ENCODE results near the gene TMEM213.

The TMEM213 gene

GRCh38 chr7:138756591-138757242 is 41.1 kb upstream of the TMEM213 start:
- no peak overlapping the region for H3K18ac ChIP-seq (ENCODE audit: low read length)
- DNase-seq = no peak
- no peaks in the 10 kb centered on the region for H3K79me2 ChIP-seq (ENCODE audit: control insufficient read depth, insufficient read depth, low read length)
- no peaks in the 10 kb centered on the region for H3K36me3 ChIP-seq (ENCODE audit: control insufficient read depth, insufficient read depth, low read length)
- no peak overlapping the region for H2BK5ac ChIP-seq (ENCODE audit: low read length)
- no peak overlapping the region for H4K8ac ChIP-seq (ENCODE audit: low read depth, low read length)
- no peak overlapping the region for H3K56ac ChIP-seq (ENCODE audit: low read length)
- no peak overlapping the region for H2BK15ac ChIP-seq (replicated peaks; ENCODE audit: low read depth)
- H3K4me1 ChIP-seq (ENCODE audit: control insufficient read depth, low read depth, low read length) = peaks cover 5% of the 10 kb centered on the region
- H3K9ac ChIP-seq (ENCODE audit: low read length) = no peak overlapping the region
- no CpG with 5 or more reads among the region's 4 CpGs for WGBS (ENCODE audit: extremely low coverage, insufficient coverage, low lambda C conversion rate)
- H3K23ac ChIP-seq (ENCODE audit: low read length) = no peak overlapping the region
- no peak overlapping the region for H3K27ac ChIP-seq (ENCODE audit: low read depth, low read length)
- H3K4ac ChIP-seq (ENCODE audit: low read depth, low read length) = no peak overlapping the region
- no peaks in the 10 kb centered on the region for H3K79me1 ChIP-seq (ENCODE audit: low read length)
- no peak overlapping the region for H3K4me2 ChIP-seq (ENCODE audit: low read length)
- no peaks in the 10 kb centered on the region for H3K27me3 ChIP-seq (ENCODE audit: insufficient read depth, low read length, poor library complexity)
- H2BK120ac ChIP-seq (ENCODE audit: low read depth, low read length) = no peak overlapping the region
- H2AK5ac ChIP-seq (ENCODE audit: low read length) = no peak overlapping the region
- H4K5ac ChIP-seq (ENCODE audit: low read length) = no peak overlapping the region
- no peak overlapping the region for H3K4me3 ChIP-seq (ENCODE audit: low read length)

- H3K79me1 ChIP-seq (ENCODE audit: low read length) = no peaks in the 10 kb centered on the region
- no peak overlapping the region for H3K4ac ChIP-seq (ENCODE audit: low read depth, low read length)
- H3K4me3 ChIP-seq (ENCODE audit: low read length) = no peak overlapping the region
- no peak overlapping the region for H3K23ac ChIP-seq (ENCODE audit: low read length)
- H3K79me2 ChIP-seq (ENCODE audit: control insufficient read depth, insufficient read depth, low read length) = no peaks in the 10 kb centered on the region
- no peak overlapping the region for H3K9ac ChIP-seq (ENCODE audit: low read length)
- no peak overlapping the region for H3K18ac ChIP-seq (ENCODE audit: low read length)
- no CpG with 5 or more reads among the region's 2 CpGs for WGBS (ENCODE audit: extremely low coverage, insufficient coverage, low lambda C conversion rate)
- no peaks in the 10 kb centered on the region for H3K4me1 ChIP-seq (ENCODE audit: control insufficient read depth, low read depth, low read length)
- H4K5ac ChIP-seq (ENCODE audit: low read length) = no peak overlapping the region
- H4K8ac ChIP-seq (ENCODE audit: low read depth, low read length) = no peak overlapping the region
- H3K36me3 ChIP-seq (ENCODE audit: control insufficient read depth, insufficient read depth, low read length) = no peaks in the 10 kb centered on the region
- no peak overlapping the region for H3K4me2 ChIP-seq (ENCODE audit: low read length)
- no peak overlapping the region for H3K56ac ChIP-seq (ENCODE audit: low read length)
- no peak overlapping the region for H2BK5ac ChIP-seq (ENCODE audit: low read length)
- no peak overlapping the region for H2BK120ac ChIP-seq (ENCODE audit: low read depth, low read length)
- DNase-seq = no peak
- H2BK15ac ChIP-seq (replicated peaks; ENCODE audit: low read depth) = no peak overlapping the region
- no peak overlapping the region for H2AK5ac ChIP-seq (ENCODE audit: low read length)
- H3K27me3 ChIP-seq (ENCODE audit: insufficient read depth, low read length, poor library complexity) = no peaks in the 10 kb centered on the region
- no peak overlapping the region for H3K27ac ChIP-seq (ENCODE audit: low read depth, low read length)
Observed at GRCh38 chr7:138768241-138768640, 29.6 kb upstream of the TMEM213 start.

- no peak overlapping the region for H3K27ac ChIP-seq (ENCODE audit: low read depth, low read length)
- H3K4ac ChIP-seq (ENCODE audit: low read depth, low read length) = no peak overlapping the region
- no peaks in the 10 kb centered on the region for H3K79me2 ChIP-seq (ENCODE audit: control insufficient read depth, insufficient read depth, low read length)
- no peak for DNase-seq
- H3K56ac ChIP-seq (ENCODE audit: low read length) = no peak overlapping the region
- H2AK5ac ChIP-seq (ENCODE audit: low read length) = no peak overlapping the region
- no peaks in the 10 kb centered on the region for H3K79me1 ChIP-seq (ENCODE audit: low read length)
- no peak overlapping the region for H3K18ac ChIP-seq (ENCODE audit: low read length)
- H3K4me1 ChIP-seq (ENCODE audit: control insufficient read depth, low read depth, low read length) = no peaks in the 10 kb centered on the region
- H3K4me3 ChIP-seq (ENCODE audit: low read length) = no peak overlapping the region
- no peak overlapping the region for H2BK120ac ChIP-seq (ENCODE audit: low read depth, low read length)
- H3K23ac ChIP-seq (ENCODE audit: low read length) = no peak overlapping the region
- H4K5ac ChIP-seq (ENCODE audit: low read length) = no peak overlapping the region
- no peaks in the 10 kb centered on the region for H3K36me3 ChIP-seq (ENCODE audit: control insufficient read depth, insufficient read depth, low read length)
- no peak overlapping the region for H4K8ac ChIP-seq (ENCODE audit: low read depth, low read length)
- no peak overlapping the region for H3K9ac ChIP-seq (ENCODE audit: low read length)
- H2BK5ac ChIP-seq (ENCODE audit: low read length) = no peak overlapping the region
- no peak overlapping the region for H2BK15ac ChIP-seq (replicated peaks; ENCODE audit: low read depth)
- H3K27me3 ChIP-seq (ENCODE audit: insufficient read depth, low read length, poor library complexity) = no peaks in the 10 kb centered on the region
- no CpG with 5 or more reads among the region's 8 CpGs for whole genome bisulfite sequencing (ENCODE audit: extremely low coverage, insufficient coverage, low lambda C conversion rate)
- H3K4me2 ChIP-seq (ENCODE audit: low read length) = no peak overlapping the region
Observed at GRCh38 chr7:138770904-138771303, 26.9 kb upstream of the TMEM213 start.

GRCh38 chr7:138773176-138773575 is 24.6 kb upstream of the TMEM213 start:
- no peak overlapping the region for H2AK5ac ChIP-seq (ENCODE audit: low read length)
- H3K18ac ChIP-seq (ENCODE audit: low read length) = no peak overlapping the region
- no peaks in the 10 kb centered on the region for H3K79me1 ChIP-seq (ENCODE audit: low read length)
- H3K4me1 ChIP-seq (ENCODE audit: control insufficient read depth, low read depth, low read length) = no peaks in the 10 kb centered on the region
- no peaks in the 10 kb centered on the region for H3K36me3 ChIP-seq (ENCODE audit: control insufficient read depth, insufficient read depth, low read length)
- no peak overlapping the region for H3K23ac ChIP-seq (ENCODE audit: low read length)
- no peak overlapping the region for H2BK5ac ChIP-seq (ENCODE audit: low read length)
- H3K4me3 ChIP-seq (ENCODE audit: low read length) = no peak overlapping the region
- H2BK15ac ChIP-seq (replicated peaks; ENCODE audit: low read depth) = no peak overlapping the region
- H3K9ac ChIP-seq (ENCODE audit: low read length) = no peak overlapping the region
- no peak overlapping the region for H4K5ac ChIP-seq (ENCODE audit: low read length)
- no peak overlapping the region for H2BK120ac ChIP-seq (ENCODE audit: low read depth, low read length)
- WGBS (ENCODE audit: extremely low coverage, insufficient coverage, low lambda C conversion rate) = no CpG with 5 or more reads among the region's 9 CpGs
- H4K8ac ChIP-seq (ENCODE audit: low read depth, low read length) = no peak overlapping the region
- H3K79me2 ChIP-seq (ENCODE audit: control insufficient read depth, insufficient read depth, low read length) = no peaks in the 10 kb centered on the region
- H3K4me2 ChIP-seq (ENCODE audit: low read length) = no peak overlapping the region
- no peak overlapping the region for H3K4ac ChIP-seq (ENCODE audit: low read depth, low read length)
- H3K27me3 ChIP-seq (ENCODE audit: insufficient read depth, low read length, poor library complexity) = no peaks in the 10 kb centered on the region
- DNase-seq = no peak
- no peak overlapping the region for H3K27ac ChIP-seq (ENCODE audit: low read depth, low read length)
- no peak overlapping the region for H3K56ac ChIP-seq (ENCODE audit: low read length)

GRCh38 chr7:138773817-138774216 is 24.0 kb upstream of the TMEM213 start:
- H2AK5ac ChIP-seq (ENCODE audit: low read length) = no peak overlapping the region
- no peak overlapping the region for H4K5ac ChIP-seq (ENCODE audit: low read length)
- H3K79me2 ChIP-seq (ENCODE audit: control insufficient read depth, insufficient read depth, low read length) = no peaks in the 10 kb centered on the region
- H3K27me3 ChIP-seq (ENCODE audit: insufficient read depth, low read length, poor library complexity) = no peaks in the 10 kb centered on the region
- H4K8ac ChIP-seq (ENCODE audit: low read depth, low read length) = no peak overlapping the region
- H3K4me1 ChIP-seq (ENCODE audit: control insufficient read depth, low read depth, low read length) = no peaks in the 10 kb centered on the region
- no CpG with 5 or more reads among the region's 12 CpGs for WGBS (ENCODE audit: extremely low coverage, insufficient coverage, low lambda C conversion rate)
- H3K79me1 ChIP-seq (ENCODE audit: low read length) = no peaks in the 10 kb centered on the region
- H3K27ac ChIP-seq (ENCODE audit: low read depth, low read length) = no peak overlapping the region
- no peak overlapping the region for H2BK120ac ChIP-seq (ENCODE audit: low read depth, low read length)
- no peak overlapping the region for H3K4me3 ChIP-seq (ENCODE audit: low read length)
- no peak overlapping the region for H3K9ac ChIP-seq (ENCODE audit: low read length)
- no peak overlapping the region for H3K56ac ChIP-seq (ENCODE audit: low read length)
- H3K4ac ChIP-seq (ENCODE audit: low read depth, low read length) = no peak overlapping the region
- H2BK15ac ChIP-seq (replicated peaks; ENCODE audit: low read depth) = no peak overlapping the region
- no peak overlapping the region for H2BK5ac ChIP-seq (ENCODE audit: low read length)
- no peak overlapping the region for H3K18ac ChIP-seq (ENCODE audit: low read length)
- DNase-seq = peak; percentile 53
- no peak overlapping the region for H3K4me2 ChIP-seq (ENCODE audit: low read length)
- H3K23ac ChIP-seq (ENCODE audit: low read length) = no peak overlapping the region
- H3K36me3 ChIP-seq (ENCODE audit: control insufficient read depth, insufficient read depth, low read length) = no peaks in the 10 kb centered on the region

- Histone ChIP-seq H4K5ac (ENCODE audit: low read length) (no peak overlapping the region), H3K79me1 (ENCODE audit: low read length) (no peaks in the 10 kb centered on the region), H3K27ac (ENCODE audit: low read depth, low read length) (no peak overlapping the region), H2BK15ac (replicated peaks; ENCODE audit: low read depth) (no peak overlapping the region), H3K4ac (ENCODE audit: low read depth, low read length) (no peak overlapping the region), H3K36me3 (ENCODE audit: control insufficient read depth, insufficient read depth, low read length) (no peaks in the 10 kb centered on the region), H3K23ac (ENCODE audit: low read length) (no peak overlapping the region), H3K27me3 (ENCODE audit: insufficient read depth, low read length, poor library complexity) (no peaks in the 10 kb centered on the region), H3K4me1 (ENCODE audit: control insufficient read depth, low read depth, low read length) (no peaks in the 10 kb centered on the region), H3K4me3 (ENCODE audit: low read length) (no peak overlapping the region), H3K18ac (ENCODE audit: low read length) (no peak overlapping the region), H3K9ac (ENCODE audit: low read length) (no peak overlapping the region), H2BK120ac (ENCODE audit: low read depth, low read length) (no peak overlapping the region), H2BK5ac (ENCODE audit: low read length) (no peak overlapping the region), H3K4me2 (ENCODE audit: low read length) (no peak overlapping the region), H3K79me2 (ENCODE audit: control insufficient read depth, insufficient read depth, low read length) (no peaks in the 10 kb centered on the region), H3K56ac (ENCODE audit: low read length) (no peak overlapping the region), H4K8ac (ENCODE audit: low read depth, low read length) (no peak overlapping the region), H2AK5ac (ENCODE audit: low read length) (no peak overlapping the region)
- WGBS (ENCODE audit: extremely low coverage, insufficient coverage, low lambda C conversion rate) = no CpG with 5 or more reads among the region's 10 CpGs
- DNase-seq = no peak
Observed at GRCh38 chr7:138776166-138776833, 21.5 kb upstream of the TMEM213 start.

Data from mesendoderm (in vitro differentiated cells).